22Rv1 (cell line): ENCODE data around the gene MTIF3.

ENCODE experiments used
- H3K27ac ChIP-seq: fragments of 450-650 bp; 2 replicates; pipeline ENCODE4 v1.5.1; 2017
- CTCF ChIP-seq: fragments of 450-650 bp; IDR thresholded peaks from 2 replicates; pipeline ENCODE4 v1.5.1; 2017; ENCODE audit warnings: mild to moderate bottlenecking
- ZFX ChIP-seq: fragments of 450-650 bp; IDR thresholded peaks from 2 replicates; pipeline ENCODE4 v1.6.1; 2017; ENCODE audit warnings: antibody characterized with exemption, borderline replicate concordance

Gene MTIF3

DNA sequence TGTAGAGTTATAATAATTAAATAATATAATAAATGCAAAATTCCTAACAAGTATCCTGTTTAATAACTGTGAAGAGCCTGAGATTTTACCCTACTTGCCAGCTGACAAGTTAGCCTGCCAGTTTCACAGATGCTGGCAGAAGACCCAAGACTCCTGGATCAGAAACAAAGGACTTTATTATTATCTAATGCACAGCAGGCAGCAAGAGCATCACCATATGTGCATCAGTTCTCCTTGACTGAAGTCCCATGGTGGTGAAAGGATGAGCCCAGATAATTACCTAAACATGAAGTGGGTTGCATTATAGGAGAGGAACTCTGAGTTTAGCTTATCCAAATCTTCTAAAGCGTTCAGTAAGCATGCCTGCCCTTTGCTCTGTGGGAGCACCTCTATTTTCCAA, 39.1 kb upstream of the MTIF3 start:
- TF ChIP-seq ZFX, result no peak
- no peak for TF ChIP-seq CTCF
- H3K27ac ChIP-seq, result no peak overlapping the region

DNA sequence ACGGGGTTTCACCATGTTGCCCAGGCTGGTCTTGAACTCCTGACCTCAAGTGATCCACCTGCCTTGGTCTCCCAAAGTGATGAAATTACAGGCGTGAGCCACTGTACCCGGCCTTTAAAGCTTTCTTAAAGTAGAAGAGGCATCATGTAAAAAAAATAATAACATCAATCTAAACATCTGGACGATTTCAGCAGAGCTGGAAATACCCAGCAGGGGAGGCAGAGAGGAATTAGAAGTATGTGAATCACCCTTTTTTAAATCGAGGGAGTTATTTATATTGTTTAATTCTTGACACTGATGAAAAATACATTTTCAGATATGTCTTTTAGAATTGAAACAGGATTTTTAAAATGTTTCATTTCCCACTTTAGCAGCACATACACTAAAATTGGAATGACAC, 37.4 kb upstream of the MTIF3 start:
- H3K27ac ChIP-seq, result no peak overlapping the region

DNA sequence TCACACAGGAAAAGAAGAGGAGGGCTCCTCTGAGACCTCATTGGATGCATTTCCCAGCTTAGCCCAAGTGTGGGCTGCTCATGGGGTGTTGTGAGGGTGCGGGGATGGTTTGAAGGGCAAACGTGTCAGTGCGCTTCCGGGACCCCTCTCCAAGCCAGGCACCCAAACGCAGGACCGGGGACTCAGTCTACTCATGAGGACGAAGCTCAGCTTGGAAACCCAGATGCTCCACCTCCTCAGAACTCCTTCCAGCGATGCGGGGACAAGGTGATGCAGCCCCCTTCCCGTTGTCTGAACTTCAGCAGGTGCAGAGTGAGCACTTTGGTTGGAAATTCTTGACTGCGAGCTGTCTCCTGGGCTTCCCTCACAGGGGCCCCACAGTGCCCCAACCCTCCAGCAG, 33.1 kb upstream of the MTIF3 start:
- H3K27ac ChIP-seq, result no peak overlapping the region
- TF ChIP-seq ZFX, result no peak
- TF ChIP-seq CTCF, result no peak

More for the DNA sequence above, 37.4 kb upstream of the MTIF3 start:
- TF ChIP-seq ZFX, result no peak
- no peak for TF ChIP-seq CTCF

DNA sequence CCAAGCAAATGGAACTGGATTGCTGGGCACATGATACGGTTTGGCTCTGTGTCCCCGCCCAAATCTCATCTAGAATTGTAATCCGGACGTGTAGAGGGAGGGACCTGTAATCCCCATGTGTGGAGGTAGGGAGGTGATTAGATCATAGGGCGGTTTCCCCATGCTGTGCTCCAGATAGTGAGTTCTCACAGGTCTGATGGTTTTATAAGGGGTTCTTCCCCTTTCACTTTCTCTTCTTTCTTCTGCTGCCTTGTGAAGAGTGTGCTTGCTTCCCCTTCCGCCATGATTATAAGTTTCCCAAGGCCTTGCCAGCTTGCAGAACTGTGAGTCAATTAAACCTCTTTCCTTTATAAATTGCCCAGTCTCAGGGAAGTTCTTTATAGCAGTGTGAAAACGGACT, 32.6 kb upstream of the MTIF3 start:
- no peak for TF ChIP-seq CTCF
- TF ChIP-seq ZFX, result no peak
- H3K27ac ChIP-seq, result no peak overlapping the region

- TF ChIP-seq CTCF (peak; percentile 76), ZFX (no peak)
- no peak overlapping the region for H3K27ac ChIP-seq
Measured at GRCh38 chr13:27481766-27482165, 31.4 kb upstream of the MTIF3 start.

- no peak for TF ChIP-seq ZFX
- no peak for TF ChIP-seq CTCF
- H3K27ac ChIP-seq, result 0 out of 2 replicates have a peak overlapping the region, but pooled peaks have one; percentile 23
Measured at GRCh38 chr13:27476943-27477703, 26.8 kb upstream of the MTIF3 start.

GRCh38 chr13:27474751-27475268, 24.4 kb upstream of the MTIF3 start:
- TF ChIP-seq ZFX (no peak), CTCF (no peak)

More at GRCh38 chr13:27474751-27475268, 24.4 kb upstream of the MTIF3 start:
- no peak overlapping the region for H3K27ac ChIP-seq
